ENCODE measurements around the gene BRPF3.

GRCh38 chr6:36220226-36220625 lies 23.7 kb downstream of the BRPF3 start:
- no peak for TF ChIP-seq CTCF (IDR thresholded peaks at IDR 0.05)
- no peak for TF ChIP-seq POLR2A (IDR thresholded peaks at IDR 0.05)

Measured in Peyer's patch (tissue), 4 donors.